ENCODE results near the gene LIPC.

Gene LIPC

DNA sequence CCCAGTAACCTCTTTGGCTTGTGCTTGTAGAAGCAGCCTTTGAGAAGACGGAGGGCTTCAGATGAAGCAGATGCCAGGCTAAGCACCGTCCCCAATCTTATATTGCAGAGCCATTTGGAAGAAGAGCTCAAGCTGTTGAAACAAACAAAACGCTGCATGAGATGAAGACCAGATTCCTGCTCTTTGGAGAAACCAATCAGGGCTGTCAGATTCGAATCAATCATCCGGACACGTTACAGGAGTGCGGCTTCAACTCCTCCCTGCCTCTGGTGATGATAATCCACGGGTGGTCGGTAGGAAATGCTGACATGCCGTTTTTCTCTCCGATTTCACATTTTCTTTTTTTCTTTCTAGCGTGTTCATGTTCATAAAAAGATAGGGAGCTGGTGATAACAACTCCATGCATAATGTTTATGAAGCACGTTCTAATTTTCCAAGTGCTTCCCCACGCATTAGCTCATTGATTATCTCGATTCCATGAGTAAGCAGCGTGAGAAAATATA is 106.5 kb downstream of the LIPC start:
- DNase-seq (ENCODE audit: low read depth), result no peak

DNA sequence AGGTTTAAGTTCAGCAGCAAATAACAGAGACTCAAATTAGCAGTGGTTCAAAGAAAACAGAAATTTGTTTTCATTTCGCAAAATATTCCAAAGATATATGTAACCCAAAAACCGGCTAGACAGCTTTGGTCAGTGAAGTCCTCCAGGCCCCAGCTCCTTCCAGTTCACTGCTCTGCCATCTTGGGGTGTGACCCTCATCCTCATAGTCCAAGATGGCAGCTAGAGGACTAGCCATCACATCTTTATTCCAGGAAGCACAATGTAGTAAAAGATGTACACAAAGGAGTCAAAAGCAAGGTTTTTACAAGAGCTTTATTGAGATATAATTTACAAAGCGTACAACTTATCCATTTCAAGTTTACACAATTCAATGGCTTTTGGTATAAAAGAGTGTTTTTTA is 107.1 kb downstream of the LIPC start:
- no peak for DNase-seq (ENCODE audit: low read depth)

DNA sequence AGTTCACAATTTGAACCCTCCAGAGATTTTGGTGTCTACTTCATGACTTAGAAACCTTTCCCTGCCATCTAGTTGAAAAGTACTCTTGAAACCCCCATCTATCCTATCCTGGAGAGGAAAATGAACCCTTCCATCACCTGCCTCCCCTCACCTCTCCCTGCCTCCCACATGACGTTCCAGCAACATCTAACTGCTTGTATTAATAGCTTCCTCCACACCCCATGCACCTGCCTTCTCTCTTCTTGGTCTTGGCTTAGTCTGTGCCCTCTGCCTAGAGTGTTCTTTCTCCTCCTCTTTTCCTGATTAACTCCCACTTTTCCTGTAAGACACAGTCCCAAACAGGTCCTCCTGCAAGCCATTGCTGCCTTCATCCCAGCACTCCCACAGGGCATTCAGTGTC is 107.8 kb downstream of the LIPC start:
- DNase-seq (ENCODE audit: low read depth), result no peak

DNA sequence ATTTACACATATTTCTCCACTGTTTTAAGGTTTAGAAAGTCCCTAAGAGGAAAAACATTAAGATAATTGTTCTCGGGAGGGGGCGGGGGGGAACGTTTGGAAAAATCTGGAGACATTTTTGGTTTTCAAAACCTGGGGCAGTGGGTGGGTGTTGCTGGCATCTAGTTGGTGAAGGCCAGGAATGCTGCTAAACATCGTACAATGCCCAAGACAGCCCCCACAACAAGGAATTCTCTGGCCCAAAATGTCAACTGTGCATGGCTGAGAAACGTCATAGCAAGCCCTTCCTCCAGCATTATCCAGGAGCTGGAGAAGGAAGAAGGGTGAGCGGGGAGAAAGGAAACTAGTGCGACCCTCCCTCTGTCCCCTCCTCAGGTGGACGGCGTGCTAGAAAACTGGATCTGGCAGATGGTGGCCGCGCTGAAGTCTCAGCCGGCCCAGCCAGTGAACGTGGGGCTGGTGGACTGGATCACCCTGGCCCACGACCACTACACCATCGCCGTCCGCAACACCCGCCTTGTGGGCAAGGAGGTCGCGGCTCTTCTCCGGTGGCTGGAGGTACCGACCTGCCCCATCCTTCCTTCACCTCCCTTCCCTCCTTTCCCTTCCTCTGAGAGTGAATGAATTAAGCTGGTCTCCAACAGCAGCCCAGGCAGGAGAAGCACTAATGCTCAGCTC is 109.8 kb downstream of the LIPC start:
- DNase-seq (ENCODE audit: low read depth), result no peak

DNA sequence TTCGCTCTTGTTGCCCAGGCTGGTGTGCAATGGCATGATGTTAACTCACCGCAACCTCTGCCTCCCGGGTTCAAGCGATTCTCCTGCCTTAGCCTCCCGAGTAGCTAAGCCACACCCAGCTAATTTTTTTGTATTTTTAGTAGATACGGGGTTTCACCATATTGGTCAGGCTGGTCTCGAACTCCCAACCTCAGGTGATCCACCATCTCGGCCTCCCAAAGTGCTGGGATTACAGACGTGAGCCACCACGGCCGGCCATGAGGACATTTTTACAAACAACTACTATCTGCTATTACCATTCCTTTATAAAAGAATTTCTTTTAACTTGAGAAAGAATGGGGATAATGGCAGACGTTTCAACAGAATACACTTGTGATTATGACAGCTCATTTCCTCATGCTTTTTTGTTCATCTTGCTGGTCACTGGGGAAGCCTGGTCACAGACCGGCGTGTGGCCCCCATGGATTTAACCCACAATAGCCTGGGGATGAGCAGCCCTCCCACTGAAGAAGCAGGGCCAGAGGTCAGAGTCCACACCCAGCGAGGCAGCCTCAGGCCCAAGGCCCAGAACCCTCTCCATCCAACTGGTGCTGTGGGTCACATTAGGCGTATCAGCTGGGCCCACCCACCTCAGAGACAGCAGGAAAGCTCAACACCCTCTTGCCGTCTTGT is 112.0 kb downstream of the LIPC start:
- no peak for DNase-seq (ENCODE audit: low read depth)

DNA sequence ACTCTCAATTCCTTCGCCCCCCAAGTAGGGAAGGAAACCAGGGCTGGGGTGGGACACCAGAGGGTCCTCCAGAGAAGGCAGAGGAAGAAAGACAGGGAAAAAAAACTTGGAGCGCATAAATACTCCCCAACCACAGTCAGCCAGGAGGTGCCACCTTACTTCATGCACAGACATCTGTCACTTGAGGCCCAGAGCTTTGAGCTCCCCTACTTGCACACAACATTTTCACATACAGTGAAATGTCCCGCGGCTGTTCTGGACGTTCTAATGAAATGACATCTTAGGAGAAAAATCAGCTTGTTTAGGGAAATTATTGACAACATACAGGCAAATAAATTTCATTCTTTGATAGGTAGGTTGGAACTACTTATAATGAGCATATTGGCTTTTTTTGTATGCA is 113.0 kb downstream of the LIPC start:
- DNase-seq (ENCODE audit: low read depth), result no peak

DNA sequence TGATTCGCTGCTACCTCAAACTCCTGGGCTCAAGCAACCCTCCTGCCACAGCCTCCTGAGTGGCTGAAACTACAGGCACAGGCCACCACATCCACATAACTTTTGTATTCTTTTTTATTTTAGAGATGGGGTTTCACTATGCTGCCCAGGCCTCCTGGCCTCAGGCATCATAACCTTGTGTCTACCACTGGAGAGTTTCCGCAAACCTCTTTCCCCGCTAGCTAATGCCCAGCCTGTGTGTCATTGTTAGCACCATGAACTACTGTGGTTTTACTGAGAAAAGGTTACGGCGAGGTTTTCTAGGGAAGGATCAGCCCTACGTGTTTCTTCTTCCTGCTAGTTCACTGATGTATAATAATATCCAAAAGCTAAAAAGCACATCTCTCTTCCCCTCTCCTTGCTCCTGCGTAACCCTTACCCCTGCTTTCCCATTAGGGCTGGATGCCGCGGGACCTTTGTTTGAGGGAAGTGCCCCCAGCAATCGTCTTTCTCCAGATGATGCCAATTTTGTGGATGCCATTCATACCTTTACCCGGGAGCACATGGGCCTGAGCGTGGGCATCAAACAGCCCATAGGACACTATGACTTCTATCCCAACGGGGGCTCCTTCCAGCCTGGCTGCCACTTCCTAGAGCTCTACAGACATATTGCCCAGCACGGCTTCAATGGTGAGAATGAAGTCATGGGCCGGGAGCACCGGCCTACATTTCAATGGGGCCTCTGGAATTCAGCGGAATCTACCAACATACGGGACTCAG is 113.7 kb downstream of the LIPC start:
- no peak for DNase-seq (ENCODE audit: low read depth)

DNA sequence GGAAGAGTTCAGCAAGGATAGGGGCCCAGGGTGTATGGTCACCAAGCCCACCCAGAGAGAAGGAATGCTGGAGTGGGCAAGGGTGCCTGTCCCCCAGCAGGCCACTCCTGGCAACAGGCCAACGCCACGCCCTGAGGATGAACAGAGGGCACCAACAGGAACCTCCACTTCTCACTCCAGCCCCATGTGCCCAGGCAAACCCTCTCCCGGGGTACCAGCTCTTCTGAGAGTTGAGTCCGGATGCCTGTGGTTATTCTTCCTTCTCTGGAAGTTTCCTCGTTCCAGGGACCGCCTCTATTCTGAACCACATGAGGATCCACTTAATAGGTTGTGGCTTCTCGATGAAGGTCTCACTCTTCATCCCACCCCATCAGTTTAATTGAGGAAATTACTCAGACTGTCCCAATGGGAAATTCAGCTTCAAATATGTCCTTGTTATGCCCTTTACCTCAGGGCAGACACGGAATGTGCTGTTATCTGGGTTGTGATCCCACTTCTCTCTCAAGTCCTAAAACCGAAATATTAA is 114.3 kb downstream of the LIPC start:
- DNase-seq (ENCODE audit: low read depth), result no peak

DNA sequence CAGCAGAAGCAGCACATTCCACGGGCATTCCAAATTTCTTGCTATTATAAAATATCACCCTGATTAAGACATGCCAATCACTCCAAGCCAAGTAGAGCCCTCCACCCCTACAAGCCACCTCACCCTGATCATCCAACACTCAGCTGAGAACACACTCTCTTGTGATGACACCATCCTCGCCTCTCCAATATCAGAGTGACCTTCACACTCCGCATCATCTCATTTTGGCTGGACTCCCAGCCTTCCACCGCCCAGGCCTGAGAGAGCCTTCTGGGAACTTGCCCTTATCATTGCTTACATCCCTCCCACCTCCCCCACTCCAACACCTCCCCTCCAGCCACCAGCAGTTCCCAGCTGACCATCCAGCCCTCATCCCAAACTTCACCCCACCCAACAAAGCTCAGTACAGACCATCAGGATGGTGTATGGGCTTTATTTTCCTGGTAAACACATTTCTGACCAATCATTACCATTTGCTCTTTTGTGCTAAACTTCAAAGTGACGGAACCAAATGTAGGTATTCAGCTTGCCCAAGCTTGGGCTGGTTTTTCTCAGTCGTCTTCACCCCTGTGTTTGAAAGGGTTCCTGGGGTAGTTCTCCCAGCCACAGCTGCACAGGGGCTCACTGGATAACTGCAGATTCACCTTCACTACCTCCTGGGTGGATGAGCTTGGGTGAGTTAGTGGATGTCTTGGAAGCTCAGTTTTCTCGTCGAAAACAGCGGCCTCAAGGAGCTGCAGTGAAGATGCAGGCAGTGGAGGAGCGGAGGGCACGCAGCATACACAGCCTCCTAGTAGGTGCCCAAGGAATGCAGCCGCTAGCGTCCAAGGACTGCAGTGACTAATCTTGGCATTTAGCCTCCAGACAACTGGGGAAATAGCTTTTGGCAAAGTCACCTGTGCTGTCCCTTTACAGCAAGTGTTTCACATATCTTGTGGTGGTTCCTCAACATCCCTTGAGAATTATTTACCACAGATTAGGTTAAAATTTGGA is 115.1 kb downstream of the LIPC start:
- DNase-seq (ENCODE audit: low read depth), result no peak

DNA sequence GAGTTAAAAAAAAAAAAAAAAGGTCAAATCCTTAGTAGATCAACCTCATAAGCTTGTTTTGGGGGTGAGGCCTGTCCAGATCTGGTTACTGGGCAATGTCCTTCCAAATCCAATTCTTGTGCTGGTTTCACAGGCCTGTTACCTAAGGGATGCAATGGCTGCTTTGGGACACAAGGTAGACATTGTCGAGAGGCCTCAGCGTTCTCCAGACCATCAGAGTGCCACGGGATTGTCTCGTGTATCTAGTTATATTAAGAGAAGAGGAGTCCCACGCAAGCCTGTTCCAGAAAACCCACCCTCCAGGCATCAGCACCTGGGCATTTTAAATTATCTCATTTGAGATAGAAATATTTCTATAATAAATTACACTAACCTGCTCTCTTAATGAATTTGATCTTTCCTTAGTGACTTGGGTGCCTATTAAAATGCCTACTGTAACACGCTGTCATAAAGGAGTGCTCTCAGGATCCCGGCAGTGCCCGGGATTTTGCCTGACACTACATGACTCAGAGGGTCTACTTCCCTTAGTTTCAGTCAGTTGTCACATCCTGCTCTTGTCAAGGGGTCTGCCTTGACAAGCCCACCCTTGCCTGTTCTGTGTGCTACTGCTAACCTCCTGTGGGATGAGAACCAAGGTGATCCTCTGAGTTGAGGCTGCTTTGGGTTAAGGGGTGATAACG is 116.0 kb downstream of the LIPC start:
- DNase-seq (ENCODE audit: low read depth), result no peak

DNA sequence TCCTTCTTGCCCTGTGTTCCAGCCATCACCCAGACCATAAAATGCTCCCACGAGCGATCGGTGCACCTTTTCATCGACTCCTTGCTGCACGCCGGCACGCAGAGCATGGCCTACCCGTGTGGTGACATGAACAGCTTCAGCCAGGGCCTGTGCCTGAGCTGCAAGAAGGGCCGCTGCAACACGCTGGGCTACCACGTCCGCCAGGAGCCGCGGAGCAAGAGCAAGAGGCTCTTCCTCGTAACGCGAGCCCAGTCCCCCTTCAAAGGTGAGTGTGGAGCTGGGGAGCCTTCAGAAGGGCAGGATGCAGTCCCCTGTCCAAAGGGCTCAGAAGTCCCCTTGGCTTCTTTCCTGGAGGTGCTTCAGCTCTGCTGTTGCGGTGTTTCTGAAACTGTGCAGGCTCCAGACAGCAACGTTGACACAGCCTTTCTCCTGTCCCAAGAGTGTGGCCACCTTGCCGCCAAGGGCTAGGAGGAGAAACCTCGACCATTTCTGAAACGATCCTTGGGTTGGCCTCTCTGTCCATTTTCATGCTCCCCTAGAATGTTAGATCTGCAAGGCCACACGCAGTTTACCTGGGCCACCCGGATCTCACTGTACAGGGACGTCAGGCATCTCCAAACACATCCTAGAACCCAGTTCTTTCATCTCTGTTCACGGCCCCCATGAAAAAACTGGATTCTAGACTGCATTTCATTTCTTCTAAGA is 116.7 kb downstream of the LIPC start:
- no peak for DNase-seq (ENCODE audit: low read depth)

DNA sequence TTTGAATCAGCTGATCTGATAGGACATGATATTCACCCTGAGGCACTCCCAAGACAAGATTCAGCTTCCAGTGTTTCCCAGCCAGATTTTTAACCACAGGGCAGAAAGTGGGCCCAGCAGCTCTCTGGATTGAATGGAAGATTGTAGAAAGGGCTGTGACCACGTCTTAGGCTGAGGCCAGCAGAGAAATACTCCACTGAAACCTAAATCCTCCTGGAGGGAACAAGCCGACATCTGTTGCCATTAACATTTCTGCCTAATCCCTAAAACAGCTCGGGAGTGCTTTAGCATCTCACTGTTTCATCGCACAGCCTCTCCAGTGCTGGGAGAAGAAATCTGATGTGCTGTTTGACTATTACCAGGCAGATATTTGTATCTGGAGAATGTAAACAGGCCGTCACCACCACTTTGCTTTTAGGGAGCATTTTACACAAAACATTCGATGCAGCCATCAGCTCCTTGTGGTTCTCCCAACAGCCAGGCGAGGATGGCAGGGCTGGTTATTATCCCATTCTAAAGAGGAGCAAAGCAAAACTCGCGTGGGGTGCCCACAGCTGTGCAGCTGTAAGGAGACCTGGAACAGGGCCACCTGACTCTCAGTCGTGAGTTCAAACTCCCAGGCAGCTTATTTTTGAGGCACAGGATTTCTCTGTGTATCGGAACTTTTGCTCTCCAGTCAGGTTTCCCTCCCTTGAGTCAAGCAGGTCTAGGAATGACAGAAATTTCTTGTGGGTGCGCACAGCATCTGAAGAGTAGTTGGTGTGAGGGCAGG is 117.4 kb downstream of the LIPC start:
- no peak for DNase-seq (ENCODE audit: low read depth)

DNA sequence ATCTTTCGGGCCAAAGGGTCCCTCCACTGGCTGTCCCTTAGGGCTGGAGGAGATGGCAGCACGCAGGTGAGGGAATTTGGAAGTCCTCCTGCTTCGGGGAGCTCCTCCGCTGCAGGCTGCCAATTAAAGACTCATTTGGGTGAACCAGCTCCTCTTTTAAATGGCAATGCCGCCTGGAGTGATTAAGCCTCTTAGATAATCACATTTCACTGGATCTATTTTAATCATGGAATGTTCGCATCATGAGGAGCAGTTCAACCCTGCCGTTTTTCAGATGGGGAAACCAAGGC is 117.9 kb downstream of the LIPC start:
- no peak for DNase-seq (ENCODE audit: low read depth)

DNA sequence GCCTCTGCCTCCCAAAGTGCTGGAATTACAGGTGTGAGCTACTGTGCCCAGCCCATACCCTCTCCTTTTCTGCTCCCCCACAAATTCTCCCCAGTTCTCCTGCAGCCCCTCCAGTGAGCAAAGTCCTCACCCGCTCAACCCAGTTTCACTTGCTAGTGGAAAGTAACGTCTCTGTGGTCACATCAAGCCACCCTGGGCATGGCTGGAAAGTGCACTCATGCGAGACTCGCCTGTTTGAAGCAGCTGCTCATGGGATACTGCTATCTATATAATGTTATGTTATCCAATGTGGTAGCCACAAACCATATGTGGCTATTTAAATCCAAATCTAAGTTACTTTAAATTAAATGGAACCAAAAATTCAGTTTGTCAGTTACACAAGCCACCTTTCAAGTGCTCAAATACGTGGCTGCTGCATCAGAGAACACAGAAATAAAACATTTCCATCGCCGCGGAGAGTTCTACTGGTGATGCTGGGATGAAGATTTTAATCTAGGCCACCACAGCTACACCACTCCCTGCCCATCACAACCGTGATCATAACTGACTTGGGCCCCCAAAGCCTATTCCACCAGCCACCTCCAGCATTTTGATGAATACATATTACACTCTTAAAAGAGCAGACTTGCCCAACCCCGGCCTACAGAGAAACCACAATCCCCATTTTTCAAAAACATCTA is 119.4 kb downstream of the LIPC start:
- no peak for DNase-seq (ENCODE audit: low read depth)

DNA sequence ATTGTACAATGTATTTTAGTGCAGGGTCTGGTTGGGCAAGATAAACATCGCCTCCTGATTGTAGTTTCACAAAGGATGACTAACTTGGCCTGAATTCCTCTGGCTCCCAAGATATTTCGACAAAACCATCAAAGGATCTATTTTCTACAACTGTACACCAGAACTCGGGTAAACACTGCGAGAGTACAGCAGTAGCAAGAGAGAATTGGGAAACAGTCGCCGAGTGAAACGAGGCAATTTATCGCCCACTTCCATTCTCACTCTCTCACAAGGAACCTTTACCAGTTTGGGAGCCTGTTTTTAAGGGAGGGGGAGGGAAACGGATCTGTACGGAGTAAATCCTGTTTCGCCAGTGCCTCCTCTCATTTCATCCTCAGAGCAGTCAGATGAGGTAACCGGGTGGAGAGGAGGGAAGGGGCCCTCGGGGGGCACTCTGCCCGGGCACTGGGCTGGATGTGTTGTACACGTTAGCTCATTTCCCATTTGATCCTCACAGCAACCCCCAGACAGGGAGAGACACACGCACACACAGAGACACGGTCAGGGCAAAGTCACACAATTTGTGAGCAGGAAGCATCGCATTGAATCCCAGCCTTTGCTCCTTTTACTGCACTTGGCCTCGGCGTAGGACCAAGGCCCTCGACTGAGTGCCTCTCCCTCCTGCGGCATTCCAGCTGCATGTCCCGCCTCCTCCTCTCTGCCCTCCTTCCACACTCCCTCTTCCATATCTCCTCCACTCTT is 120.1 kb downstream of the LIPC start:
- DNase-seq (ENCODE audit: low read depth), result no peak

DNA sequence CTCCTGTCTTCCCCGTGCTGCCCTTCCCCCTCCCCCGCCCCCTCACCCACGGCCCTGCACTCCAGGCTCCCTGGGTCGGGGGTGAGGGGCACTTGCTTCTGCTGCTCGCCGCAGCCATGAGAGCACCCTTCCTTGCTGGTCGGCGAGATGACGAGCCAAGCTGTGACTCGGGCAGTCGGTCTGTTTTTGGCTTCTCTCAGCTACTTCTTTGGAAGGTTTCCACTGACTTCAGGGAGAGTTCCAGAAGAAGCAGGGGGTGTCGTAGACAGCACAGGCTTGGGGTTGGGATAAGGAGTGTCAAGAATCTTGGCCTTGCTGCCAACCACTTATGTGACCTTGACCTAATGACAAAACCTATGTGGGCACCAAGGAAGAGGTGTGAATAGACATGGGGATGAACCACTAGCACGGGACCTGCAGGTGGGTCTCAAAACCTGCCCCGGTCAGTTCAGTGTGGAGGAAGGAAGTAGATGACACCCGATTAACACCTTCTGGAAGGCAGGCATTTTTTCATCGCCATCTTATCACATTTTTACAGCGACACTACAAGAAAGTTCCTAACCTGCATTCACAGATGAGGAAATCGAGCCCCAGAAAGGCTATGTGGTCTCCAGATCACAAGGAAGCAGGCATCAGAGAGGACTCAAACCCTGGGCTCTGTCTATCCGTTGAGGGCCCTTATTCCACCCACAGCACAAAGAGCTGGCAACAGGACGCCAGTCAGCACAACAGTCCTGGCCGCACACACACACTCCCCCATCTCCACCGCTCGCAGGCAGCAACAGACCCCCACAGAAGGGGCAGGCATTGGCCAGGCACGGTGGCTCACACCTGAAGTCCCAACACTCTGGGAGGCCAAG is 120.9 kb downstream of the LIPC start:
- DNase-seq (ENCODE audit: low read depth), result no peak

DNA sequence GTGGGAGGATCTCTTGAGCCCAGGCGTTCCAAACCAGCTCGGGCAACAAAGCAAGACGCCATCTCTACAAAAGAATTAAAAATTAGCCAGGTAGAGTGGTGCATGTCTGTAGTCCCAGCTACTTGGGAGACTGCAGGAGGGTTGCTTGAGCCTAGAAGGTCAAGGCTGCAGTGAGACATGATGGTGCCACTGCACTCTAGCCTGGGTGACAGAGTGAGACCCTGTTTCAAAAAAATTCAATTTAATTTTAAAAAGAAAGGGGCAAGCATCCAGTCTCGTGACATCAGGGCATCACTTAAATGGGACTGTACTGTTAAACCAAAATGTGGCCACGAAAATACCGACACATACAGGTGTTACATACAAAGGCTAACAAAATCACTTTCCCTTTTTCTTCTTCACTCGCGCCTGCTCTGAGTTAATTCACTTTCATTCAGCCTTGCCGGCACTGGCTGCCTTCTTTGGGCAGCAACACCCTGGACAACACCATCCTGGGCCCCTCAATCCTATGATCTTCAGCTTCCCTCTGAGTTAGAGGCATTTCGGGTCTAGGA is 121.7 kb downstream of the LIPC start:
- no peak for DNase-seq (ENCODE audit: low read depth)
